Measurements from ENCODE around the gene SEC24D.

Gene SEC24D

GRCh38 chr4:118774321-118774720, 61.6 kb downstream of the SEC24D start:
- no peak for DNase-seq (ENCODE audit: low read depth, low spot score)

- DNase-seq (ENCODE audit: low read depth, low spot score), result no peak
Observed at GRCh38 chr4:118773429-118773792, 62.5 kb downstream of the SEC24D start.

- no peak for DNase-seq (ENCODE audit: low read depth, low spot score)
Observed at GRCh38 chr4:118772767-118773428, 63.0 kb downstream of the SEC24D start.

GRCh38 chr4:118772081-118772766, 63.7 kb downstream of the SEC24D start:
- DNase-seq (ENCODE audit: low read depth, low spot score), result no peak

GRCh38 chr4:118770741-118771187, 65.2 kb downstream of the SEC24D start:
- no peak for DNase-seq (ENCODE audit: low read depth, low spot score)

GRCh38 chr4:118769161-118769560, 66.8 kb downstream of the SEC24D start:
- no peak for DNase-seq (ENCODE audit: low read depth, low spot score)

- DNase-seq (ENCODE audit: low read depth, low spot score), result no peak
Observed at GRCh38 chr4:118767109-118767508, 68.8 kb downstream of the SEC24D start.

- no peak for DNase-seq (ENCODE audit: low read depth, low spot score)
Observed at GRCh38 chr4:118765399-118765798, 70.5 kb downstream of the SEC24D start.

- no peak for DNase-seq (ENCODE audit: low read depth, low spot score)
Observed at GRCh38 chr4:118762730-118763477, 73.0 kb downstream of the SEC24D start.

GRCh38 chr4:118762155-118762554, 73.8 kb downstream of the SEC24D start:
- no peak for DNase-seq (ENCODE audit: low read depth, low spot score)

GRCh38 chr4:118761397-118762016, 74.4 kb downstream of the SEC24D start:
- no peak for DNase-seq (ENCODE audit: low read depth, low spot score)

GRCh38 chr4:118760493-118760892, 75.4 kb downstream of the SEC24D start:
- DNase-seq (ENCODE audit: low read depth, low spot score), result no peak

GRCh38 chr4:118760092-118760491, 75.8 kb downstream of the SEC24D start:
- no peak for DNase-seq (ENCODE audit: low read depth, low spot score)

- DNase-seq (ENCODE audit: low read depth, low spot score), result no peak
Observed at GRCh38 chr4:118759481-118759880, 76.4 kb downstream of the SEC24D start.

- no peak for DNase-seq (ENCODE audit: low read depth, low spot score)
Observed at GRCh38 chr4:118758293-118758692, 77.6 kb downstream of the SEC24D start.

GRCh38 chr4:118757761-118758251, 78.1 kb downstream of the SEC24D start:
- DNase-seq (ENCODE audit: low read depth, low spot score), result no peak

GRCh38 chr4:118756958-118757357, 79.0 kb downstream of the SEC24D start:
- no peak for DNase-seq (ENCODE audit: low read depth, low spot score)

GRCh38 chr4:118756429-118756828, 79.5 kb downstream of the SEC24D start:
- no peak for DNase-seq (ENCODE audit: low read depth, low spot score)

GRCh38 chr4:118755438-118756226, 80.3 kb downstream of the SEC24D start:
- DNase-seq (ENCODE audit: low read depth, low spot score), result no peak

- DNase-seq (ENCODE audit: low read depth, low spot score), result no peak
Observed at GRCh38 chr4:118754890-118755289, 81.0 kb downstream of the SEC24D start.

GRCh38 chr4:118753685-118754084, 82.2 kb downstream of the SEC24D start:
- DNase-seq (ENCODE audit: low read depth, low spot score), result no peak

Data from iPS DF 19.7 (cell line).